Measurements from ENCODE around the gene ABCA7.

DNA sequence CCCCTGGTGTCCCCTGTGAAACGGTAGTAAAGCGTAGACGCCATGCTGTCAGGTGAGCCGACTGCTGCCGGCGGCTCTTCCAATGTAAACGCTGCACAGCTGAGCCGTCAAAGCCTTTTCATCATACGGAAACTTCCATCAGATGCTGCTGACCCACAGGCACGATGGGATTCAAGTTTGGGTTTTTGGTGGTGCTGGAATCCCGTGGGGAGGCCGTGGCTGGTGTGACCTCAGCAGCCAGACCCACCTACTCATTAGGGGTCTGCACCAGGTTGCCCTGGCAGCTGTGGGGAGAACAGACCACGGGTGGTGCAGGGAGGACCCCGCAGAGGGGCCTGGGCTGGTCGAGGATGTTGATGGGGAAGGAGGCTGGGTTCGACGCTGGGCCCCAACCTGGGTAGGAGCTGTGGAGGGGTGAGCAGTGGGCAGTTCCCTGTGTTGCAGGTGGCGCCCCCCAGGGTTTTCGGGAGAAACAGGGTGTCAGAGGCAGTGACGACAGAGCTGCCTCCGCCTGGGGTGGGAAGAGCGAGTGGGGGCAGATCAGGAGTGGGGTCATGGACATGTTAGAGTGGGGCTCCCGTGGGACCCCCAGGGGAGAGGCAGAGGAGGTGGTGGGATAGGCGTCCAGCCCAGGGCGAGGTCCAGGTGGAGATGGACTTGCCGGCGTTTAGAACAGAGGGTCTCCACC is 33.1 kb upstream of the ABCA7 start:
- TF ChIP-seq, protein P1, sequence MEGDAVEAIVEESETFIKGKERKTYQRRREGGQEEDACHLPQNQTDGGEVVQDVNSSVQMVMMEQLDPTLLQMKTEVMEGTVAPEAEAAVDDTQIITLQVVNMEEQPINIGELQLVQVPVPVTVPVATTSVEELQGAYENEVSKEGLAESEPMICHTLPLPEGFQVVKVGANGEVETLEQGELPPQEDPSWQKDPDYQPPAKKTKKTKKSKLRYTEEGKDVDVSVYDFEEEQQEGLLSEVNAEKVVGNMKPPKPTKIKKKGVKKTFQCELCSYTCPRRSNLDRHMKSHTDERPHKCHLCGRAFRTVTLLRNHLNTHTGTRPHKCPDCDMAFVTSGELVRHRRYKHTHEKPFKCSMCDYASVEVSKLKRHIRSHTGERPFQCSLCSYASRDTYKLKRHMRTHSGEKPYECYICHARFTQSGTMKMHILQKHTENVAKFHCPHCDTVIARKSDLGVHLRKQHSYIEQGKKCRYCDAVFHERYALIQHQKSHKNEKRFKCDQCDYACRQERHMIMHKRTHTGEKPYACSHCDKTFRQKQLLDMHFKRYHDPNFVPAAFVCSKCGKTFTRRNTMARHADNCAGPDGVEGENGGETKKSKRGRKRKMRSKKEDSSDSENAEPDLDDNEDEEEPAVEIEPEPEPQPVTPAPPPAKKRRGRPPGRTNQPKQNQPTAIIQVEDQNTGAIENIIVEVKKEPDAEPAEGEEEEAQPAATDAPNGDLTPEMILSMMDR (IDR thresholded peaks at IDR 0.05; ENCODE audit: low read depth, low read length, poor library complexity, severe bottlenecking), result no peak
- TF ChIP-seq EZH2phosphoT487 (IDR thresholded peaks at IDR 0.05; ENCODE audit: borderline replicate concordance, low read length), result no peak

Measured in DOHH2 (cell line).